Activated gamma-delta T cell (primary cell): Measurements from ENCODE around the gene ENAM.
"Not testable (repeated sequence)": the region's sequence is repeated elsewhere in the genome, so short reads cannot be mapped to it uniquely, and the experiment has no call there.

Source experiments
- DNase-seq: peaks from one replicate; lab custom pipeline; 2025; lab: John Stamatoyannopoulos, UW

Gene ENAM

GRCh38 chr4:70624226-70624793 is 4.2 kb upstream of the ENAM start:
- DNase-seq = no peak

DNA sequence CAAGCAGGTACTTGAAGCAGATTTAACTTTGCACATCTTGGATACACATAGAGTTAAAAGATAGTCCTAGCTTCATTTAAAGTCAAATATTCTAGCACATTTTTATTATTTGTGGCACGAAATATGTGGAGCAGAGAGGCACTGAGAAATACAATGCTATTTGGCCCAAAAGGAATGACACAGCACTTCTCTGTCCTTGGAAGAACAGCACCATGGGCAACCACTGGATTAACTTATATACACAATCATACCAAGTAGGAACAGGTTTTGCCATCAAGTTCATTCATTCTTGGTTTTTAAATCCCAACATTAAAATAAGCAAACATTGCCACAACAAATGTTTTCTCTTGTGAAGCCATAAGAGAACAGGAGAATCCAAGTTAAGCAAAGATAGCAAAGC is 924 bp upstream of the ENAM start:
- DNase-seq = no peak

GRCh38 chr4:70629469-70630090 is 1.0 kb downstream of the ENAM start:
- no peak for DNase-seq

- no peak for DNase-seq
Measured at GRCh38 chr4:70630162-70630561, 1.6 kb downstream of the ENAM start.

- no peak for DNase-seq
Measured at GRCh38 chr4:70632028-70632427, 3.5 kb downstream of the ENAM start.

DNA sequence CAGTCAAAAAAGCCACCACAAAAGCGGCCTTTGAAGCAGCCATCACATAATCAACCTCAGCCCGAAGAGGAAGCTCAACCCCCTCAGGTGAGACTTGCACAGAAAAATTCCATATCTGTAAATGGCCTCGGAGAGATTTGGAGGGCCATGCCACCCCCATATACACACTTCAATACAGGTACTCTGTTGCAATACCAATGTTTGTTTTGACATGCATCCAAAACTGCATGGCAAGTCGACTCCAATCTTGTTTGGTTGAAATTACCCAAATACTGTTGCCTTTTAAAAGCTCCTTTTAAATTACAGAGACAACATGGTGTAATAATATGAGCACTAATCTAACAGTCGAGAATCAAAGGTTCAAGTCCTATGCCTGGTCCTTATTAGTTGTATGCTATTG is 5.9 kb downstream of the ENAM start:
- no peak for DNase-seq

- no peak for DNase-seq
Measured at GRCh38 chr4:70637239-70637913, 8.8 kb downstream of the ENAM start.

DNA sequence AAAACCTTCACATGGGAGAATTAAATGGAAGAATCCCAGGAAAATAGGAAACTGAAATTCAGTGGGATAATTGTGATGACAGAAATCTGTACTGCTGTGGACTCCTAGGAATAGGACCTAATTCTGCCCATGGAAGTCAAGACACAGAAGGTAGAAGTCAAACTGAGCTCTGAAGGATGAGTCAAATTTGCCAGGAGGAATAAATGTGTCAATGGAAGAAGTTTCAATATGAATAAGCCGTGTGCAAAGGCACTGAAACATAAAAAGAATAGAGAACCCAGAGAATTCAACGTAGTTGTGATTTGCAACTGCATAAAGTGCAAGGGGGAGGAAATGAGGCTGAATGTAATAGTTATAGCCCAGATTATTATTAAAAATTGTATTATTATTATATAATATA is 11.6 kb downstream of the ENAM start:
- DNase-seq = no peak

DNA sequence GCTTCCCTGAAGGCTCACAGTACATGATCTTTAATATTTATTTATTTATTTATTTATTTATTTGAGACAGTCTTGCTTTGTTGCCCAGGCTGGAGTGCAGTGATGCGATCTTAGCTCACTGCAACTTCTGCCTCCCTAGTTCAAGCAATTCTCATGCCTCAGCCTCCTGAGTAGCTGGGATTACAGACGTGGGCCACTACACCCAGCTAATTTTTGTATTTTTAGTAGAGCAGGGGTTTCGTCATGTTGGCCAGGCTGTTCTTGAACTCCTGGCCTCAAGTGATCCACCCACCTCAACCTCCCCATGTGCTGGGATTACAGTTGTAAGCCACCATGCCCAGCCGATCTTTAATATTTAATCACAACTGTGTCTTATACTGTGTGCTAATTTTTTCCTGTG is 22.2 kb downstream of the ENAM start:
- DNase-seq = not testable (repeated sequence)

GRCh38 chr4:70651864-70652506 is 23.4 kb downstream of the ENAM start:
- no peak for DNase-seq

DNA sequence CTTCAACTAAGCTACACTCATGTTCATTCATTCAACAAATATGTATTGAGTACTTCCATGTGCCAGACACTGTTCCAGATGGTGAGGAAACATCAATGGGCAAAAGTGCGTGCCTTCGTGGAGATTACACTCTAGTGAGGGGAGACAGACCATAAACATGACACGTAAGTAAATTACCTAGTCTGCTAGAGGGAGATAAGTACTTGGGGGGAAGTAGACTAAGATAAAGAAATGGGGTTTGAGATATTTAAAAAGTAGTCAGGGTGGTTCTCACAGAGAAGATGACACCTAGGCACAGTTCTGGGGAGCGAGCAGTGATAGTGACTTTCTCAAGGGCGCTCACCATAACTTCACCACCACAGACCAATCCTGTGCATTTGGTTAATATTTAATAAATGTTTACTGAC is 26.1 kb downstream of the ENAM start:
- DNase-seq = no peak

- no peak for DNase-seq
Measured at GRCh38 chr4:70657326-70657725, 28.8 kb downstream of the ENAM start.

DNA sequence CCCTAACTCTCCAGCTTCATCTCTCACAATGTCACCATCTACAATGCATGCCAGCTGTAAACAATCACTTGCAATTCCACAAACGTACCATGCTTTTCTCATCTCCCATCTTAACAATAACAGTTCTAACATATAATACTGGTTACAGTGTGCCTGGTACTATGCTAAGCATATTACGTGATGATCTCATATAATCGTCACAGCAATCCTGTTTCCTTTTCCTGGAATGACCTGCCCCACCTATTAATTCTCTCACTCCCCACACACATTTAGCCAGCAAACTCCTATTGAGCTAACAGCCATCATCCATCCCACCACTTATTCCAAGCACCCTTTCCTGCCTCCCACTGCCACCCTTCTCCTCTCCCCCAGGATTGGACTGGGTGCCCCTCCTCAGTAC is 29.9 kb downstream of the ENAM start:
- DNase-seq = no peak

GRCh38 chr4:70660106-70660505 is 31.6 kb downstream of the ENAM start:
- DNase-seq = no peak

- DNase-seq = not testable (repeated sequence)
Measured at GRCh38 chr4:70661309-70661922, 32.9 kb downstream of the ENAM start.

- no peak for DNase-seq
Measured at GRCh38 chr4:70666369-70666768, 37.8 kb downstream of the ENAM start, which contains the start of gene JCHAIN. TSS of gene JCHAIN (minus strand) at chr4:70666508. CDS start at chr4:70666490, 18 bp downstream.

- DNase-seq = no peak
Measured at GRCh38 chr4:70667740-70668535, 39.4 kb downstream of the ENAM start.

DNA sequence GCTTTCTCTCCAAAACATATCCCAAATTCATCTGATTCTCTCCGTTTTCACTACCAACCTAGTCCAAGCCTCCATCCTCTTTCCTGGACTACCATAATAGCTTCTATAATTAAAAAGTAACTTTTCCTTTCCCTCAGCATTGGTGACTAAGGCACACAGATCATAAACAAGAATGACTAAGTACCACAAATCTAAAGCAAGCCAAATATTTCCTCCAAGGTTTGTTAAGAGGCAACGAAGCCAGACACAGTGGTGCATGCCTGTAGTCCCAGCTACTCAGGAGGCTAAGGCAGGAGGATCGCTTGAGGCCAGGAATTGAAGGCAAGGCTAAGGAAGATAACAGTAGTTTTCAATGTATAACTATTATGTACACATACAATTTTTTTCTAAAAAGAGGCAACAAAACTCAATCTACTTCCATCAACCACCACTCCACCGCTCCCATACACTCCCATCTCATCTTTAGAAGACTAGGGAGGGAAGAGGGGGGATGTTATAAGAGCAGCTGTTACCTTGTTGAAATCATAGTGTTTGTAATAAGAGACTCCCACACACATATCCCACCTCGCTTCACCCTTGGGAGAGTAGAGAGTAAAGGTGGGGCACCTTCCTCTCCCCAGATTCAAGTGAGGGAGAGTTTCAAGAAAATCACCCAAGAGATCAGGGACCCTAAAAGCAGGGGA is 41.9 kb downstream of the ENAM start:
- DNase-seq = no peak

DNA sequence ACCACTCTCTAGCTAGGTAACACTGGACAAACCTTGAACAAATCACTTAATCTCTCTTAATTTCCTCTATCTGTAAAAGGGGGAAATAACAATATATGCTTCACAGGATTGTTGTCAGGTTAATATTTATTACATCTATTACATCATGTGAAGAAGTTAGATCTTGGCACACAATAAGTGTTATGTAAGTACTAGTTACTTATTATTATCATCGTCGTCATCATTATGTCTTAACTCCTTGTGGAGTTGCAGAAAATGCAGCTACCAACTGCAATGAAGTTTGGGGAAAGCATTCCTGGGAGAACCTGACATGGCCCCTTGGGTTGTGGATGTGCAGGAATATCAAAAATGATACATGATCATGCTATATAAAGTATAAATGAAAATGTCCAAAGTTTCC is 42.5 kb downstream of the ENAM start:
- no peak for DNase-seq

- no peak for DNase-seq
Measured at GRCh38 chr4:70674191-70674590, 45.6 kb downstream of the ENAM start.

- DNase-seq = no peak
Measured at GRCh38 chr4:70674731-70675130, 46.2 kb downstream of the ENAM start.
